ENCODE results near the gene OR2H2.

GRCh38 chr6:29626948-29627754 lies 42.2 kb downstream of the OR2H2 start:
- TF ChIP-seq EZH2 (IDR thresholded peaks at IDR 0.05; ENCODE audit: borderline replicate concordance, insufficient read depth, low read depth, low read length, poor library complexity, severe bottlenecking) (no peak), CTCF (IDR thresholded peaks at IDR 0.05) (no peak)

Measured in B cell (primary cell).